Measurements from ENCODE around the gene ATP6V1C2.
A peak's percentile ranks its signal among the peaks of the same experiment; 100 is the strongest.

ATP6V1C2 gene

GRCh38 chr2:10742666-10743065 is 21.2 kb downstream of the ATP6V1C2 start:
- DNase-seq (ENCODE audit: low read depth) = peak; percentile 44
- TF ChIP-seq, protein P1, sequence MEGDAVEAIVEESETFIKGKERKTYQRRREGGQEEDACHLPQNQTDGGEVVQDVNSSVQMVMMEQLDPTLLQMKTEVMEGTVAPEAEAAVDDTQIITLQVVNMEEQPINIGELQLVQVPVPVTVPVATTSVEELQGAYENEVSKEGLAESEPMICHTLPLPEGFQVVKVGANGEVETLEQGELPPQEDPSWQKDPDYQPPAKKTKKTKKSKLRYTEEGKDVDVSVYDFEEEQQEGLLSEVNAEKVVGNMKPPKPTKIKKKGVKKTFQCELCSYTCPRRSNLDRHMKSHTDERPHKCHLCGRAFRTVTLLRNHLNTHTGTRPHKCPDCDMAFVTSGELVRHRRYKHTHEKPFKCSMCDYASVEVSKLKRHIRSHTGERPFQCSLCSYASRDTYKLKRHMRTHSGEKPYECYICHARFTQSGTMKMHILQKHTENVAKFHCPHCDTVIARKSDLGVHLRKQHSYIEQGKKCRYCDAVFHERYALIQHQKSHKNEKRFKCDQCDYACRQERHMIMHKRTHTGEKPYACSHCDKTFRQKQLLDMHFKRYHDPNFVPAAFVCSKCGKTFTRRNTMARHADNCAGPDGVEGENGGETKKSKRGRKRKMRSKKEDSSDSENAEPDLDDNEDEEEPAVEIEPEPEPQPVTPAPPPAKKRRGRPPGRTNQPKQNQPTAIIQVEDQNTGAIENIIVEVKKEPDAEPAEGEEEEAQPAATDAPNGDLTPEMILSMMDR (IDR thresholded peaks at IDR 0.05; ENCODE audit: insufficient read depth, low read depth, low read length, missing control alignments) = no peak

GRCh38 chr2:10750610-10751009 is 29.2 kb downstream of the ATP6V1C2 start:
- DNase-seq (ENCODE audit: low read depth) = peak; percentile 36
- H3K4me3 ChIP-seq (ENCODE audit: low read length) = no peak overlapping the region
- TF ChIP-seq, protein P1 (IDR thresholded peaks at IDR 0.05; ENCODE audit: insufficient read depth, low read depth, low read length, missing control alignments) = no peak

More at GRCh38 chr2:10742666-10743065, 21.2 kb downstream of the ATP6V1C2 start:
- H3K4me3 ChIP-seq (ENCODE audit: low read length) = no peak overlapping the region

DNA sequence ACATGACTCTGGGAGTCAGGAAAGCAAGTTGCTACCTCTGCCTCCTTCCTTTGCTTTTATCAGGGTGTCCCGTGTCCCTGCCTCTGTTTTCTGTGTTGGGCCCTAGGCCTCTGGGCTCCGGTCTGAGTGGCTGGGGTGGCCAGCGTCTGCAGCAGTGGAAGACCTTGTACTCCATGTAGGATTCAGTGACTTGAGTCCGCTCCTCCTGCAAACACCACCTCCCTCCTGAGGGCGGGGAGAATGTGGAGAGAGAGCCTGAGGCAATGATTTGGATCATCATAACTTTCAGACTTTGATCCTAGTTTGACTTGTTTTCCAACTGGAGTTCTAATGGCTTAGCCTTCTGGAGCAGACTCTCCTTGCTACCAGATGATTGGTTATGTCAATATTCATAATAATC is 30.8 kb downstream of the ATP6V1C2 start:
- DNase-seq (ENCODE audit: low read depth) = no peak
- no peak overlapping the region for H3K4me3 ChIP-seq (ENCODE audit: low read length)
- TF ChIP-seq, protein P1 (IDR thresholded peaks at IDR 0.05; ENCODE audit: insufficient read depth, low read depth, low read length, missing control alignments) = no peak

DNA sequence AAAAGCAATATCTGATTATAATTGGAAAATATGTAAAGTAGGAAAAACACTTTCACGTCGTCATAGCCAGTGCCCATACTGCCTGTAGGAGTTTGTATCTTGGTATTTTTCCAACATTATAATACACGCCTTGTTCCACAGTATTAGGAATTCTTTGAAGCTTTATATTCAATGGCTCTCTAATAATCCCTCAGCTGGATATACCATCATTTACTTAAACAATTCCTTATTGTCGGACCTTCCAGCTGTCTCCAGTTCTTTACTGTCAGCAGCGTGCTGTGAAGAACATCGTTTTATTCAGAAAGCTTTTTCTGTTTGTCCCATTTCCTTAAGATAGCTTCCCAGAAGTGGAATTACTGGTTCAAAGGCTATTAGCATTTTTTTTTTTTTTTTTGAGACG is 31.7 kb downstream of the ATP6V1C2 start:
- no peak for DNase-seq (ENCODE audit: low read depth)
- TF ChIP-seq, protein P1 (IDR thresholded peaks at IDR 0.05; ENCODE audit: insufficient read depth, low read depth, low read length, missing control alignments) = no peak
- no peak overlapping the region for H3K4me3 ChIP-seq (ENCODE audit: low read length)

DNA sequence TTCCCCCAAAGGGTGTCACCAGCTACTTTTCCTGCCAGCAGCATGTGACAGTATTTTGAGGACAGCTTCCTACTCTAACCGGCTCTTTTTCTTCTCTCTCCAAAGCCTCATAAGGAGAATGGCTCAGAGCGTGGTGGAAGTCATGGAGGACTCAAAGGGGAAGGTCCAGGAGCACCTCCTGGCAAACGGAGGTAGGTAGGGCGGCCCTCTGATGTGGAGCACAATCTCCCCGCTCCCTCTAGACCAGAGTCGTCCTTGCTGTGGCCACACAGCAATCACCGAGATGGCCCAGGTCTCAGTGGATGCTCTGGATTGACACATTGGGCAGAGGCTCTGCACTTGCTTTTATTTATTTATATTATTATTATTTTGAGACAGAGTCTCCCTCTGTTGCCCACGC is 32.4 kb downstream of the ATP6V1C2 start:
- no peak overlapping the region for H3K4me3 ChIP-seq (ENCODE audit: low read length)
- TF ChIP-seq, protein P1 (IDR thresholded peaks at IDR 0.05; ENCODE audit: insufficient read depth, low read depth, low read length, missing control alignments) = no peak
- no peak for DNase-seq (ENCODE audit: low read depth)

GRCh38 chr2:10755621-10756020 is 34.2 kb downstream of the ATP6V1C2 start:
- TF ChIP-seq, protein P1 (IDR thresholded peaks at IDR 0.05; ENCODE audit: insufficient read depth, low read depth, low read length, missing control alignments) = no peak
- DNase-seq (ENCODE audit: low read depth) = no peak
- no peak overlapping the region for H3K4me3 ChIP-seq (ENCODE audit: low read length)

DNA sequence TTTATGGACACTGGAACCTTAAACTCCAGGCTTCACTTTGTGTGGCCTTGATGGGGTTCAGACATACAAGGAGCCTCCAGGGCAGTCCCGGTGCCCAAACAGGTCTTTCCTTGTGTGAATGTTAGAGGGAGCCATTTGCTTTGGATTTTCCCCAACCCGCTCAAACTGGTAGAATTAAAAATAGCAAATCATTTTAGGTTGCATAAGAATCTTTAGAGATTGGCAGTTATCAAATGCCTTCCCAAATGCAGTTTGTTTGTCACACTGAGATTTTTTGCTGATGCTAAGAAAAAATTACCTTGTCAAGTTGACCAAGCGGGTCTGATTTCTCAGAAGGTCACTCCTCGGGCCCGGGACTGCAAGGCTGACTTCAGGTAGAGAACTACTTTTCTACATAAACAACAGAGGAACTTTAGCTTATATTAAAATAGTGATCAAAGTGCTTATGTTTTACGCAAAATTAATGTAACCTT is 36.4 kb downstream of the ATP6V1C2 start:
- no peak for DNase-seq (ENCODE audit: low read depth)
- TF ChIP-seq, protein P1 (IDR thresholded peaks at IDR 0.05; ENCODE audit: insufficient read depth, low read depth, low read length, missing control alignments) = no peak
- H3K4me3 ChIP-seq (ENCODE audit: low read length) = no peak overlapping the region

All from epithelial cell of esophagus (primary cell).